ENCODE results near the gene SLAMF7. TPM values are rescaled to one million over a fixed set of nuclear protein-coding genes. Genes with fewer than 3 reads are reported as not detected.

SLAMF7 gene
- total and polyA plus RNA-seq, 2 of the 13 experiments (the other 11 are each of a cell fraction or from before 2014, with no cell fraction given) = not detected

GRCh38 chr1:160720356-160721085 is 18.5 kb upstream of the SLAMF7 start:
- CTCF ChIA-PET (ENCODE audit: low intra/inter-chr PET ratio, low total read pairs) = no interaction called here

GRCh38 chr1:160721473-160721872 is 17.6 kb upstream of the SLAMF7 start:
- no TSS peak for BruUV-seq (replicated peaks)
- H3K36me3 ChIP-seq (replicated peaks in 1 of 2; ENCODE audit: control insufficient read depth in 1 of 2, insufficient read depth in 2 of 2, low read length in 2 of 2) = no peaks in the 10 kb centered on the region
- no peak for ATAC-seq
- H3K4me1 ChIP-seq (ENCODE audit: insufficient read depth, low read length) = peaks cover 6% of the 10 kb centered on the region
- H3K79me2 ChIP-seq (ENCODE audit: insufficient read depth, low read length) = no peaks in the 10 kb centered on the region
- intact Hi-C loops (cut with micrococcal nuclease; ENCODE audit: unreplicated experiment) (no loop called here), in situ Hi-C loops (cut with HindIII; ENCODE audit: extremely low pct_ligation_motif_present, low pct_unique_long_range_greater_than_20kb) (loop anchor here (10.0 kb wide), 1 partner anchor 233 kb away; the partner anchor contains the start of gene ITLN2)
- CTCF ChIA-PET (ENCODE audit: low intra/inter-chr PET ratio, low total read pairs) = no interaction called here
- DNase-seq (ENCODE audit: low spot score) = no peak
- FAIRE-seq = no peak
- no peak overlapping the region for H3K4me3 ChIP-seq (replicated peaks in 1 of 3; ENCODE audit: insufficient read depth in 1 of 3, low read depth in 2 of 3, low read length in 3 of 3)
- no peaks in the 10 kb centered on the region for H3K9me3 ChIP-seq (ENCODE audit: low read length)
- H3K4me2 ChIP-seq (ENCODE audit: low read depth, low read length) = no peak overlapping the region
- POLR2A ChIA-PET = no interaction called here
- H2AFZ ChIP-seq (ENCODE audit: low read length) = no peak overlapping the region
- H3K27me3 ChIP-seq (ENCODE audit: control insufficient read depth in 1 of 2, insufficient read depth in 2 of 2, low read length in 2 of 2) = peaks cover 0 to 12% of the 10 kb centered on the region in 2 experiments; a peak in 3 of 5 replicates
- no peaks in the 10 kb centered on the region for H4K20me1 ChIP-seq (ENCODE audit: insufficient read depth, low read length)
- no peak overlapping the region for H3K9ac ChIP-seq (ENCODE audit: insufficient read depth, low read depth, low read length)
- H3K27ac ChIP-seq (ENCODE audit: extremely low read length, insufficient read depth, low read length) = no peak overlapping the region
- TF ChIP-seq REPIN1 (CRISPR knock-in tag; IDR thresholded peaks at IDR 0.05; ENCODE audit: borderline replicate concordance, low read depth) (no peak), ZNF557 (CRISPR knock-in tag; IDR thresholded peaks at IDR 0.05) (no peak), HMG20B (CRISPR knock-in tag; conservative IDR thresholded peaks at IDR 0.05) (no peak), SSRP1 (CRISPR knock-in tag; IDR thresholded peaks at IDR 0.05) (no peak), PAWR (CRISPR knock-in tag; IDR thresholded peaks at IDR 0.05; ENCODE audit: borderline replicate concordance) (no peak), REST (IDR thresholded peaks at IDR 0.05; ENCODE audit: borderline replicate concordance in 1 of 2, low read depth in 1 of 2, low read length in 2 of 2) (no peak), ZNF616 (CRISPR knock-in tag; IDR thresholded peaks at IDR 0.05; ENCODE audit: low read depth) (no peak), THRA (CRISPR knock-in tag; IDR thresholded peaks at IDR 0.05; ENCODE audit: borderline replicate concordance) (no peak), ZIK1 (CRISPR knock-in tag; IDR thresholded peaks at IDR 0.05; ENCODE audit: borderline replicate concordance, low read depth) (no peak), ZNF7 (CRISPR knock-in tag; IDR thresholded peaks at IDR 0.05) (no peak), ZNF260 (CRISPR knock-in tag; IDR thresholded peaks at IDR 0.05; ENCODE audit: borderline replicate concordance, low read depth) (no peak), ZNF660 (CRISPR knock-in tag; IDR thresholded peaks at IDR 0.05; ENCODE audit: borderline replicate concordance, low read depth) (no peak)

More at GRCh38 chr1:160720356-160721085, 18.5 kb upstream of the SLAMF7 start:
- no peaks in the 10 kb centered on the region for H3K79me2 ChIP-seq (ENCODE audit: insufficient read depth, low read length)
- no peak for DNase-seq (ENCODE audit: low spot score)
- in situ Hi-C loops (cut with HindIII; ENCODE audit: extremely low pct_ligation_motif_present, low pct_unique_long_range_greater_than_20kb) (loop anchor here (10.0 kb wide), 1 partner anchor 234 kb away; the partner anchor contains the start of gene ITLN2), intact Hi-C loops (cut with micrococcal nuclease; ENCODE audit: unreplicated experiment) (no loop called here)
- H3K27ac ChIP-seq (ENCODE audit: extremely low read length, insufficient read depth, low read length) = no peak overlapping the region
- POLR2A ChIA-PET = no interaction called here
- H3K27me3 ChIP-seq (ENCODE audit: control insufficient read depth in 1 of 2, insufficient read depth in 2 of 2, low read length in 2 of 2) = peaks cover 0 to 12% of the 10 kb centered on the region in 2 experiments; a peak in 3 of 5 replicates
- H3K9me3 ChIP-seq (ENCODE audit: low read length) = no peaks in the 10 kb centered on the region
- H3K4me3 ChIP-seq (replicated peaks in 1 of 3; ENCODE audit: insufficient read depth in 1 of 3, low read depth in 2 of 3, low read length in 3 of 3) = no peak overlapping the region
- H3K4me2 ChIP-seq (ENCODE audit: low read depth, low read length) = no peak overlapping the region
- no peak overlapping the region for H3K9ac ChIP-seq (ENCODE audit: insufficient read depth, low read depth, low read length)
- no TSS peak for BruUV-seq (replicated peaks)
- H4K20me1 ChIP-seq (ENCODE audit: insufficient read depth, low read length) = no peaks in the 10 kb centered on the region
- no peak overlapping the region for H2AFZ ChIP-seq (ENCODE audit: low read length)
- FAIRE-seq = no peak
- no peaks in the 10 kb centered on the region for H3K4me1 ChIP-seq (ENCODE audit: insufficient read depth, low read length)
- 20% methylated on average over 3 of the region's 3 CpGs for WGBS (ENCODE audit: low lambda C conversion rate)
- no peaks in the 10 kb centered on the region for H3K36me3 ChIP-seq (replicated peaks in 1 of 2; ENCODE audit: control insufficient read depth in 1 of 2, insufficient read depth in 2 of 2, low read length in 2 of 2)
- ATAC-seq = no peak
- no peak for TF ChIP-seq ZNF850 (CRISPR knock-in tag; conservative IDR thresholded peaks at IDR 0.05)
